MCF 10A (cell line): ENCODE measurements around the gene CPLX4. TPM values are rescaled to one million over a fixed set of nuclear protein-coding genes. Genes with fewer than 3 reads are reported as not detected.

ENCODE experiments used
- BruUV-seq: library from RNA; stranded (reverse); fragments of 400-500 nt; replicated peaks from 2 replicates; lab custom pipeline; 2021; lab: Mats Ljungman, UMichigan
- CTCF ChIA-PET: fragments of 300-600 bp; sonication (Branson Sonifier 250); formaldehyde crosslinking; extraction: SDS; loops from one replicate; lab custom pipeline; 2021; ENCODE audit warnings: antibody characterized with exemption, inconsistent platforms; lab: Yijun Ruan, JAX
- POLR2A ChIA-PET: fragments of 300-600, 350-650 bp; sonication (Branson Sonifier 250); formaldehyde crosslinking; extraction: SDS; loops from one replicate; lab custom pipeline; 2020; ENCODE audit warnings: antibody characterized with exemption, inconsistent platforms; lab: Yijun Ruan, JAX
- DNase-seq: peaks from one replicate; pipeline ENCODE4 v3.0.0-alpha.2; 2018; ENCODE audit not compliant: unreplicated experiment
- H3K27ac Mint-ChIP-seq: one replicate; pipeline ENCODE4 v1.8.0; 2022; ENCODE audit warnings: mild to moderate bottlenecking, low read depth, mixed read lengths; ENCODE audit not compliant: unreplicated experiment
- H3K27me3 Mint-ChIP-seq: one replicate; pipeline ENCODE4 v1.8.0; 2022; ENCODE audit warnings: mixed read lengths; ENCODE audit not compliant: insufficient read depth, unreplicated experiment
- H3K36me3 Mint-ChIP-seq: one replicate; pipeline ENCODE4 v1.8.0; 2022; ENCODE audit warnings: mild to moderate bottlenecking, moderate library complexity, mixed read lengths; ENCODE audit not compliant: insufficient read depth, unreplicated experiment
- H3K4me1 Mint-ChIP-seq: one replicate; pipeline ENCODE4 v1.8.0; 2022; ENCODE audit warnings: mixed read lengths; ENCODE audit not compliant: insufficient read depth, unreplicated experiment
- H3K4me3 Mint-ChIP-seq: one replicate; pipeline ENCODE4 v1.8.0; 2022; ENCODE audit warnings: mild to moderate bottlenecking, moderate library complexity, mixed read lengths; ENCODE audit not compliant: unreplicated experiment
- H3K9me3 Mint-ChIP-seq: one replicate; pipeline ENCODE4 v1.8.0; 2022; ENCODE audit warnings: mixed read lengths; ENCODE audit not compliant: unreplicated experiment
- CTCF ChIP-seq: fragments of 200-600 bp; IDR thresholded peaks from one replicate; pipeline ENCODE4 v1.8.0; 2022; ENCODE audit warnings: antibody characterized with exemption, mild to moderate bottlenecking; ENCODE audit not compliant: unreplicated experiment
- intact Hi-C: fragments of 100-400 bp; cut with micrococcal nuclease; formaldehyde crosslinking; loops from 2 replicates; pipeline ENCODE4 v1.14.1; 2022
- total RNA-seq: library from RNA; stranded (reverse); gene quantifications from 2 replicates; pipeline ENCODE4 v1.2.3, GENCODE V29; 2022

Gene CPLX4
- total RNA-seq, 1 experiment from 2014 or later, result not detected

GRCh38 chr18:59268127-59268720 lies 50.2 kb downstream of the CPLX4 start:
- H3K4me1 Mint-ChIP-seq, result no peaks in the 10 kb centered on the region
- no peaks in the 10 kb centered on the region for H3K9me3 Mint-ChIP-seq
- no TSS peak for BruUV-seq
- intact Hi-C loops, result no loop called here
- no peak for DNase-seq
- no peak overlapping the region for H3K4me3 Mint-ChIP-seq
- no peak for TF ChIP-seq CTCF
- CTCF ChIA-PET, result interaction anchor here (0.6 to 1.3 kb wide), 3 partner anchors 16 to 40 kb away, joined by 3 to 4 read pairs (median 3); no protein-coding TSS in a partner anchor
- peaks cover 85% of the 10 kb centered on the region for H3K27me3 Mint-ChIP-seq
- POLR2A ChIA-PET, result no interaction called here
- no peak overlapping the region for H3K27ac Mint-ChIP-seq
- H3K36me3 Mint-ChIP-seq, result no peaks in the 10 kb centered on the region

- Mint-ChIP-seq H3K4me3 (no peak overlapping the region), H3K36me3 (no peaks in the 10 kb centered on the region), H3K9me3 (no peaks in the 10 kb centered on the region), H3K27ac (no peak overlapping the region), H3K4me1 (no peaks in the 10 kb centered on the region), H3K27me3 (peaks cover 87% of the 10 kb centered on the region)
- ChIA-PET POLR2A (no interaction called here), CTCF (interaction anchor here (0.7 to 1.7 kb wide), 3 partner anchors 40 to 189 kb away, joined by 4 to 6 read pairs (median 6); no protein-coding TSS in a partner anchor)
- no TSS peak for BruUV-seq
- no peak for TF ChIP-seq CTCF
- intact Hi-C loops, result no loop called here
- no peak for DNase-seq
These were observed 50.8 kb downstream of the CPLX4 start for GRCh38 chr18:59267503-59268126.

GRCh38 chr18:59266886-59267502 lies 51.5 kb downstream of the CPLX4 start:
- CTCF ChIA-PET, result interaction anchor here (0.7 to 1.7 kb wide), 2 partner anchors 136 to 190 kb away, joined by 6 read pairs; no protein-coding TSS in a partner anchor
- DNase-seq, result no peak
- no TSS peak for BruUV-seq
- intact Hi-C loops, result no loop called here
- no peaks in the 10 kb centered on the region for H3K4me1 Mint-ChIP-seq
- no peak overlapping the region for H3K4me3 Mint-ChIP-seq
- H3K9me3 Mint-ChIP-seq, result no peaks in the 10 kb centered on the region
- POLR2A ChIA-PET, result no interaction called here
- peaks cover 87% of the 10 kb centered on the region for H3K27me3 Mint-ChIP-seq
- no peak overlapping the region for H3K27ac Mint-ChIP-seq
- TF ChIP-seq CTCF, result no peak
- no peaks in the 10 kb centered on the region for H3K36me3 Mint-ChIP-seq

GRCh38 chr18:59266459-59266858 lies 52.0 kb downstream of the CPLX4 start:
- ChIA-PET POLR2A (no interaction called here), CTCF (interaction anchor here (1.7 kb wide), 1 partner anchor 136 kb away, joined by 6 read pairs; no protein-coding TSS in a partner anchor)
- peaks cover 84% of the 10 kb centered on the region for H3K27me3 Mint-ChIP-seq
- TF ChIP-seq CTCF, result no peak
- intact Hi-C loops, result no loop called here
- H3K36me3 Mint-ChIP-seq, result no peaks in the 10 kb centered on the region
- no peaks in the 10 kb centered on the region for H3K9me3 Mint-ChIP-seq
- no peaks in the 10 kb centered on the region for H3K4me1 Mint-ChIP-seq
- H3K4me3 Mint-ChIP-seq, result no peak overlapping the region
- no TSS peak for BruUV-seq
- no peak for DNase-seq
- no peak overlapping the region for H3K27ac Mint-ChIP-seq
